ENCODE results near the gene KDM7A.

Gene KDM7A

DNA sequence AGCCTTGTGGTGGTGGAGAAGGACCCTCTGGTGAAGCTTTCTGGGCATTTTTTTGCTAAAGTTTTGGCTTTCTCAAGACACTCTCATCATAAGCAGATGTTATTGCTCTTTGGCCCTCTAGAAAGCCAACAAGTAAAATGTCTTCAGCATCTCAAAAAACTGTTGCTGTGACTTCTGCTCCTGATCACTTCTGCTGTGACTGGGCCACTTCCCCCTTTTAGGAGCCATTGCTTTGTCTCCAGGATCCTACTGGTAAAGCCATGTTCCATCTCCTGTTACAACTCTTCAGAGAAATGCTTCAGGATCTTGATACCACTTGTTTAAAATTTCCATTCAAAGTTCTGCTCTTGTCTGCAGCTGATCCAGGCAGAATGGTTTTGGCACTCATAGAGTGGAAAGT, 125.0 kb downstream of the KDM7A start:
- no peak for DNase-seq

DNA sequence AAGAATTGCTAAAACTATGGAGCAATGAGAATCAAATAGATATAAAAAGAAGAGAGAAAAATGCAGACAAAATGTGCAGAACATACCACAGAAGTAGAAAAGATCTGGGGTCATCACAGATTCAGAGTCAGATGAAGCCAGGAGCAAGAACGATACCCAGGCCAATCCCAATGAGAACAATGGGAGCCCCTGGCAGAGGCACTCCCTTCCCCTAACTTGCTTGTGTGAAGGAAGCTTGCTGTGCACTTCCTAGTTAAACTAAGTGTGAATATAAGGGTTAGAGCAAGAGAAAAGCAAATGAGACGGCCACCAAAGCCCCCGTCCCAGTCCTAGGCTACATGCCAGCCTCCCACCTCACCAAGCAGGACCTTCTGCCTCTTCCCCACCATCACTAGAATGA, 126.7 kb downstream of the KDM7A start:
- DNase-seq: no peak

DNA sequence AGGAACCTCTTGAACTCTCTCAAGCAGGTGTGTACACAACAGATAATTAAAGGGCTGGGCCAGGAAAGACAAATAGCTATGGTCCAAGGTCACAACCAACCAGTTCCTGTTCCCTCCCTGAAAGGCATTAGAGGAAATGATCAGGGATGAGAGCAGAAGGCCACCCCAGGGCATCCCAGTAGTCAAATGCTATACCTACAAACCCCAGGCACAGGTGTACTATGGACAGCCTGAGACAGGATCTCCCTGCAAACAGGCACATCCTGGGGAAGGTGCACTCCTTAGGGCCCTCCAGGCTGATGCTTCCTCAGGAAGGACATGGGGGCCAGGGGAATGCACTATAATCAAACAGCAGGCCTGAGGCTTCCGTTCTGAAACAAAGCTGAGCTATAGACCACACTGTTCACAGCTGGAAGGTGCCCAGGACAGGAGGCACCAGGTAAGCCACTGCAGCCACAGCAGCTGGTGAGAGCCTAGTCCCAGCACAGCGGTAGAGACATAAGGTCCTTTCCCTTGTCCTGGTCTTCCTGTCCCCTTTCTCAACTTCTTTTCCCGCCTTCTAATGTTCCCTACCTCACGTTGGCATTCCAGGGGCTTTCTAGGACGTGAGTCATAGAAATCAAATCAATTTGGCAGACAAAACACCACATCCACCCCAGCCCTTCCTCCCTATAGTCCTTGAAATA, 127.3 kb downstream of the KDM7A start:
- no peak for DNase-seq

DNA sequence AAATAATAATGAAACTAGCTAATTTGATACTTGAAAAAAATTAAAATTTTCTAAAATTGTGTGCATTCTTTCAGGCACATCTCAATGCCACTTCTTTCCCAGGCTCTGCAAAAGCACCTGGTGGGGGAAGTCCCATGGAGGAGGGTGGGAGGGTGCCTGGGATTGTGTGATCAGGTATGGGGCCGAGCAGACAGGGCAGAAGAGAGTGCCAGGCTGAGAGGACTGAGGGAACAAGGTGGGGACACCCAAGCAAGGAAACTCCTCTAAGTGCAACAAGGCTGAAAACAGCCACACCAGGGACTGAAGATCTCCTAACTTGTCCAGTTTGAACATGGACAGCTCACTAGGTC, 127.8 kb downstream of the KDM7A start:
- no peak for DNase-seq

DNA sequence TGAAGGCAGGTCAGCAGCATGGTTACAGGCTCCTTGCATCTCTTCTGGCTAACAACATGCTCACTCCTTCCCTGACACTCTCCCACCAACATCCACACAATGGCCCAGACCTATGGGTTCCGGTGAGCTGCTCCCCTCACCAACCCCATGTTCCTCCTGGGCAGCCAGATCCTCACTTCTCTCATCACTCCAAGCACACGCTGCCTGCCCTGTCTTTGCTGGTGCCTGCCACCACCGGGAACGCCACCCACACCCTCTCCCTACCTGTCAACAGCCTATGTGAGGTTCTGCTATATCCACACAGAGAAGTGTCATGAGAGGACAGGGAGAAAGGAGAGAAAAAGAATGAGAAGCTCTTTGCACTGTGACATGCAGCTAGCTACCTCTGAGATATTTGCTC, 128.6 kb downstream of the KDM7A start:
- no peak for DNase-seq

DNA sequence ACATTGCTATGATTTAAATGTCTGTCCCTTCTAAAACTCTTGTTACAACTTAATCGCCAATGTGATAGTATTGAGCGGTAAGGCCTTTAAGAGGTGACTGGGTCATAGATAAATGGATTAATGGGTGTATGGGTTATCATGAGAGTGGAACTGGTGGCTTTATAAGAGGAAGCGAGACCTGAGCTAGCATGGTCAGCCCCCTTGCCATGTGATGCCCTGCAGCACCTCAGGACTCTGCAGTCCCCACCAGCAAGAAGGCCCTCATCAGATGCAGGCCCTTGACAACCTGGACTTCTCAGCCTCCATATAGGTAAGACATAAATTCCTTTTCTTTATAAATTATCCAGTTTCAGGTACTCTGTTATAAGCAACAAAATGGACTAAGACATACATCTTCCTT, 129.6 kb downstream of the KDM7A start:
- DNase-seq: no peak

DNA sequence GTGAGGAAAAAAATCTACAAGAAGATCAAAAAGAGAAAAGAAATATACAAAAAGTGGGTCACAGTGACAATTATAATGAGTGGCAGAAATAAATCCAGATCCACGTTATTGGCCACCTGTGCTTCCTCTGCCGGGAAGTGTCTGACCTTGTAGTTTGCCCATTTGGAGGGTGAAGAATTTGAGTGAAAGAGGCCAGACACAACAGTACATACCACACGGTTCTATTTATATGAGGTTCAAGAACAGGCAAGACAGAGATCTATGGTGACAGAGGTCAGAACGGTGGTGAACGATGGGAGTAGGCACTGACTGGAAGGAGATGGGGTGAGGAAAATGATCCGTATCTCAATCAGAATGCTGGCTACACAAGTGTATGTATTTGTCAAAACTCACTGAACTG, 131.1 kb downstream of the KDM7A start:
- no peak for DNase-seq

DNA sequence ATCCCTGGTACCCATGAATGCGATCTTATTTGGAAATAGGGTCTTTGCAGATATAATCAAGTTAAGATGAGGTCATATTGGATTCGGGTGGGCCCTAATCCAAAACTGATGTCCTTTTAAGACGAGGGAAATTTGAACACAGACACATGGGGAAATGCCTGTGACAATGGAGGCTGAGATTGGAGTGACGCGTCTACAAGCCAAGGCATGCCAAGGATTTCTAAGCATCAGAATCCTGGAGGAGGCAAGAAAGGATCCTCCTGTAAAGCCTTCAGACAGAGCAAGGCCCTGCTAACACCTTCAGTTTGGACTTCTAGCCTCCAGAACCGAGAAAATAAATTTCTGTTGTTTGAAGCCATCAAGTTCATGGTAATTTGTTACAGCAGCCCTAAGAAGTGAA, 132.5 kb downstream of the KDM7A start:
- no peak for DNase-seq

DNA sequence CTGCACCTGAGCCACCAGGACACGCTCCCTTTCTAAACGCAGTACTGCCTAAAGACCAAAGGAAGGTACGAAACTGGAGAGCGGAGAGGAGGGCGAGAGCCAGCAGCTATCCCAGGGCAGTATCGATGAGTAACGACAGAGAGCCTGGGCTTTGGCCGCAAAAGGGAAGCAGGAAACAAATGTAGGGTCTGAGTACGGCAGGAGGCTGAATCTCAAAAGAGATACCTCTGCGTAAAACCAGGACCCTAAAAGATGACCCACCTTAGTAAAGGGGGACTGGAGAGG, 134.5 kb downstream of the KDM7A start:
- no peak for DNase-seq

DNA sequence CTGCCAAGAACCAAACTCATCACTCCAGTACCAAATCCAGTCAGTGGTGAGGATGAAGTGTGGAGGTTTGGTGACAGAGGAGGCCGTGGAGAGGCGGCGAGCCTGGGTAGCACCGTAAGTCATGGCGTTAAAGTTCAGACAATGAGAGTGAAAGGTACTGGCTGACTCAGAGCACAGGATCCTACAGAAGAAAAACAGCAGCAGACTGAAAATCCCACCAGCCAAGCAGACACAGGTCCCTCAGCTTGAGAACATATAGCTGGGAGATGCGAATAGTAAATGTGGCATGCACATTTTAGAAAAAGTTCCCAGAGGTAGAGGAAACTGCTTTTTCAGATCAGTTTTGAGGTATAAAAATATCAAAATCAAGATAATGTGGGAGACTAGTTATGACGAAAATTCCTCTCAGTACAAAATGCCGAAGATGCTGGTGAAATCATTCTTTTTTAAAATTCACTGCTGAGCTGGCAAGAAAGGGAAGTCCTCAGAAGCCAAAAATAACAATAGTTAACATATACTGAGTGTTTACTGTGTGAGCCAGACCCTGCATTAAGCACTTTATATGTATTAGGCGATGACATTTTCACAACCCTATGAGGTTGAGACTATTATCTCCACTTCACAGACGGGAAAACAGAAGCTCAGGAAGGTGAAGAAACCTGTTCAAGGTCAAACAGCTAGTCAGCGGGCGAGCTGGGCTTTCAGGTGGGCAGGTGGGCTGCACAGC, 135.0 kb downstream of the KDM7A start:
- no peak for DNase-seq

DNA sequence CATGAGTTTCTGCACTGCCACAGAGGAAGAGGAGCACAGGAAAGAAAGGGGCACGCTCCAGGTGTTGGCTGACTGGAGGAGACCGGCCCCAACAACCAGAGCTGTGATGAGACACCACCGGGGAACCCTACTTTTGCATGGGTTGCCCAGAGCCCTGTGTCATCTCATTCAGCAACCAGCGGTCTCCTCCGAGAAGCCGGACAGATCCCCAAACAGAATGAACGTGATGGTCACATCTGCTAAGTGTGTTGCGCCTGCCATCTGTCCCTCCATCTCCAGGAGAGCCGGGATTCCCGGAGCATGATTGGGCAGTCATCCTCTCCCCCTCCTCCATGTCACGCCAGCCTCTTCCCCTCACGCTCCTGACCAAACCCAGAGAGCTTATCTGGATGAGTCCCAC, 136.9 kb downstream of the KDM7A start:
- no peak for DNase-seq

DNA sequence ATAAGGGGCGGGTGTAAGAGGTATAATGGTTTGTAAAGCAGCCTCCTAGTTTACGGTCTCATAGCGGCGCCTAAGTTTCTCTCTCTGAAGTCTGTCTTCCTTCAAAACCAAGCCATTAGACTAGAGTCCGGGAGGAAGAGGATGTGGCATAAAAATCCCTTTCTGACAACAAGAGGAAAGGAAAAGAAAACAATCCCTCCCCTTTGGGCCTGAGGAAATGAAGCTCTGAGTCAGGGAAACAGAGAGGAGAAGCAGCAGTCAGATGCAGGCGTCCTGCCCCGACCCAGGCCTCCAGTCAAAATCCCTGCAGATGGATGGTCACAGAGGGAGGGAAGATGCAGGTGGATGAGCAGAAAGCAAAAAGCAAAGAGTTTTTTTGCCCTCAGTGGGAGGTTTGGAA, 137.7 kb downstream of the KDM7A start:
- DNase-seq: no peak

DNA sequence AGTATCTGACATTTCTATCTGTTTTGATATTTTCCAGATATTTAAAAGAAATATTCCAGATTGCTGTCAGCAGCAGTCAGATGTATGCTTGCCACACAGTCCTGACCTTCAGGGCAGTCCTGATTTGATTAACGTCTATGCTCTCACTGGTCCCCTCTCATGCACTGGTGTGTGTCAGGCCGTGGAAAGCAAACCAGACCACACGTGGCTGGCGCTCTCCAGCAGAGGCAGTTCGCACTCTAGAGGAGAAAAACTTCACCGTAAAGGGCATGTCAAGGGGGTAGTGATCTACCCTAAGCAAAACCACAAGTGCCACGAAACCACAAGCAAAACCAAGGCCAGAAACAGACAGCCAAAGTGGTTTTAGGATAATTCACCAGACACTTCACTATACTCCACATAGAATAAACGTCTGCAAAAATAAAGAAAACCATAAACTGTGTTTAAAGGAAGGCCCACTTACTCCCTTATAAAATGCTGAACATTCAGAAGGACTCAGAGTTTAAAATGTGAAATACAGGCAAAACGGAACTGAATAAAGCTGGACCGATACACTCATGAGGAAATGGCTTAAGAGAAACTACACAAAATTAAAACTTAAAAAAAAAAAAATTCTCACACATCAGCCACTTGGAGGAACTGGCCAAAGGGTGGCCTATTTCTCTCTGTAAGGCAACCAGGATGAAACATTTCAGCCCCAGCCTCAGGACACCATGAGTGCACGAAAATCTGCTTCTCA, 140.4 kb downstream of the KDM7A start:
- no peak for DNase-seq

DNA sequence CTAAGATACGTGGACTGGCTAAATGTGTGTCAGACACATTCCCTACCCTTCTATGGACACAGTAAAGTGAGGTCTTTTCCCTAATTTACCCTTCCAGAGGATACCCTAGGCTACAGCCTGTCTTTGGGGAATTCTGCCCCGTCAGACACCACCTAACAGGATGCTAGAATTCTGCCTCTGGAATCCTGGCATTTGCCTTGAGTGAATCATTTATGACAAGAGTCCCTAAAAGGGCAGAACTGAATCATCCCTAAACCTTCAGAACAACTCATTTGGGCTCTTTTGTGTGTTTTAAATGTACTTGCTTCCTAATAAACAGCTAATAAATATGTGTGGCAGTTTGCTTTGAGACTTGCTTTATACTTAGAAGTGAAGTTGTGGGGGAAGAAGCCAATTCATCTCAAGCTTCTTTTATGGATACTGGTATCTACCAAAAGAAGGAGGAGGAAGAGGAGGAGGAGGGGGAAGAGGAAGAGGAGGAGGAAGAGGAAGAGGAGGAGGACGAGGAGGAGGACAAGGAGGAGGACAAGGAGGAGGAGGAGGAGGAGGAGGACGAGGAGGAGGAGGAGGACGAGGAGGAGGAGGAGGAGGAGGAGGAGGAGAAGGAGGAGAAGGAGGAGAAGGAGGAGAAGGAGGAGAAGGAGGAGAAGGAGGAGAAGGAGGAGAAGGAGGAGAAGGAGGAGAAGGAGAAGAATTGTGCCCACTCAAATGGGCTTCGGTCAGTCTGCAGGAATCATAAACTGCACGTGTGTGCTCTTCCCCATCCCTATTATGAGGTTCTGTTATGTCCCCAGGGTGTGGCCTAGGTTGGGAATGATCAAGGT, 141.2 kb downstream of the KDM7A start:
- DNase-seq: no peak
